IMR-90 (cell line): Measurements from ENCODE around the gene FUCA2. TPM values are rescaled to one million over a fixed set of nuclear protein-coding genes. Genes with fewer than 3 reads are reported as not detected.

ENCODE experiments used
- ATAC-seq: fragments of 200-7000 bp; cut with Tn5 transposase; 2 replicates; pipeline ENCODE4 v1.9.1; 2020; ENCODE audit warnings: low read depth, mild to moderate bottlenecking, moderate library complexity
- Bru-seq: library from RNA; stranded (reverse); fragments of 400-500 nt; gene quantifications from one replicate; lab custom pipeline; 2021; lab: Mats Ljungman, UMichigan
- BruChase-seq, 2 experiments: library from RNA; stranded (reverse); fragments of 400-500 nt; gene quantifications; one replicate each; lab custom pipeline; 2021; lab: Mats Ljungman, UMichigan
- BruUV-seq: library from RNA; stranded (reverse); fragments of 400-500 nt; replicated peaks from 2 replicates; lab custom pipeline; 2021; lab: Mats Ljungman, UMichigan
- CTCF ChIA-PET: fragments of 300-600 bp; formaldehyde crosslinking; extraction: SDS; loops from one replicate; lab custom pipeline; 2021; ENCODE audit warnings: antibody characterized with exemption; lab: Yijun Ruan, JAX
- POLR2A ChIA-PET: fragments of 300-600 bp; sonication (Branson Sonifier 250); formaldehyde crosslinking; loops from one replicate; lab custom pipeline; 2022; ENCODE audit warnings: antibody characterized with exemption; ENCODE audit not compliant: unreplicated experiment; lab: Charles Lee
- DNase-seq: peaks from one replicate; pipeline ENCODE4 v3.0.0; 2013
- H2AFZ ChIP-seq: replicated peaks from 2 replicates; pipeline ENCODE3; 2013; ENCODE audit warnings: low read length, mild to moderate bottlenecking; ENCODE audit not compliant: poor library complexity
- H2AK5ac ChIP-seq: 2 replicates; pipeline ENCODE4 v1.6.1; 2013; ENCODE audit warnings: low read depth, low read length, inconsistent platforms
- H2AK9ac ChIP-seq: replicated peaks from 2 replicates; pipeline ENCODE3; 2013; ENCODE audit warnings: mild to moderate bottlenecking, low read depth, low read length, moderate library complexity; ENCODE audit not compliant: poor library complexity
- H2BK120ac ChIP-seq: 2 replicates; pipeline ENCODE4 v1.6.1; 2013; ENCODE audit warnings: low read depth, low read length, inconsistent platforms
- H2BK15ac ChIP-seq: 3 replicates; pipeline ENCODE4 v1.6.1; 2013; ENCODE audit warnings: low read depth, low read length, inconsistent platforms
- H2BK20ac ChIP-seq: 2 replicates; pipeline ENCODE4 v1.6.1; 2013; ENCODE audit warnings: low read depth, mild to moderate bottlenecking, inconsistent platforms, low read length, moderate library complexity
- H2BK5ac ChIP-seq: 2 replicates; pipeline ENCODE4 v1.6.1; 2013; ENCODE audit warnings: mild to moderate bottlenecking, low read depth, low read length, inconsistent platforms; ENCODE audit not compliant: poor library complexity, severe bottlenecking
- H3K14ac ChIP-seq: replicated peaks from 2 replicates; pipeline ENCODE4 v1.6.1; 2013; ENCODE audit warnings: low read depth, low read length, inconsistent platforms
- H3K18ac ChIP-seq: 2 replicates; pipeline ENCODE4 v1.6.1; 2013; ENCODE audit warnings: low read depth, low read length, control low read depth
- H3K23ac ChIP-seq: 2 replicates; pipeline ENCODE4 v1.6.1; 2013; ENCODE audit warnings: low read depth, low read length, inconsistent platforms
- H3K27ac ChIP-seq: 2 replicates; pipeline ENCODE4 v1.5.1; 2013; ENCODE audit warnings: mild to moderate bottlenecking, control low read depth, low read length; ENCODE audit not compliant: insufficient read depth
- H3K27me3 ChIP-seq: 2 replicates; pipeline ENCODE4 v1.6.1; 2013; ENCODE audit warnings: low read length; ENCODE audit not compliant: control insufficient read depth, insufficient read depth
- H3K36me3 ChIP-seq: 2 replicates; pipeline ENCODE4 v1.6.1; 2013; ENCODE audit warnings: low read length, mixed read lengths; ENCODE audit not compliant: control insufficient read depth, insufficient read depth
- H3K4ac ChIP-seq: 2 replicates; pipeline ENCODE4 v1.6.1; 2013; ENCODE audit warnings: low read depth, low read length, inconsistent platforms
- H3K4me1 ChIP-seq: 2 replicates; pipeline ENCODE4 v1.6.1; 2013; ENCODE audit warnings: low read length, mixed read lengths; ENCODE audit not compliant: control insufficient read depth, insufficient read depth
- H3K4me2 ChIP-seq: 2 replicates; pipeline ENCODE4 v1.6.1; 2013; ENCODE audit warnings: low read depth, mild to moderate bottlenecking, control low read depth, low read length, moderate library complexity
- H3K4me3 ChIP-seq: 2 replicates; pipeline ENCODE4 v1.5.1; 2013; ENCODE audit warnings: low read depth, mild to moderate bottlenecking, control low read depth, low read length, moderate library complexity; ENCODE audit not compliant: insufficient read depth
- H3K56ac ChIP-seq: 2 replicates; pipeline ENCODE4 v1.6.1; 2013; ENCODE audit warnings: low read length, inconsistent platforms; ENCODE audit not compliant: insufficient read depth; ENCODE audit errors: extremely low read depth
- H3K79me1 ChIP-seq, 2 experiments: 2 replicates each; pipeline ENCODE4 v1.6.1; 2013; ENCODE audit warnings: low read length in 2 of 2, inconsistent platforms in 1 of 2, low read depth in 1 of 2
- H3K9ac ChIP-seq: 2 replicates; pipeline ENCODE4 v1.6.1; 2013; ENCODE audit warnings: low read depth, low read length, control low read depth
- H3K9me1 ChIP-seq: 2 replicates; pipeline ENCODE4 v1.6.1; 2013; ENCODE audit warnings: low read length, inconsistent platforms; ENCODE audit not compliant: insufficient read depth
- H3K9me3 ChIP-seq: 2 replicates; pipeline ENCODE4 v1.6.1; 2013; ENCODE audit warnings: low read length; ENCODE audit not compliant: control insufficient read depth, insufficient read depth
- H4K20me1 ChIP-seq: 2 replicates; pipeline ENCODE4 v1.6.1; 2013; ENCODE audit warnings: low read length, inconsistent platforms; ENCODE audit not compliant: insufficient read depth
- H4K5ac ChIP-seq: 2 replicates; pipeline ENCODE4 v1.6.1; 2013; ENCODE audit warnings: mild to moderate bottlenecking, low read depth, low read length, control low read depth
- H4K8ac ChIP-seq, 2 experiments: 2 replicates each; pipeline ENCODE4 v1.6.1; 2013; ENCODE audit warnings: low read depth in 2 of 2, low read length in 2 of 2, control low read depth in 1 of 2, inconsistent platforms in 1 of 2
- H4K91ac ChIP-seq: 2 replicates; pipeline ENCODE4 v1.6.1; 2013; ENCODE audit warnings: low read depth, low read length, inconsistent platforms; ENCODE audit not compliant: insufficient read depth
- BHLHE40 ChIP-seq: fragments of 150-350 bp; IDR thresholded peaks from 2 replicates; pipeline ENCODE4 v1.6.1; 2016; ENCODE audit warnings: mild to moderate bottlenecking, low read depth, low read length
- CHD1 ChIP-seq: IDR thresholded peaks from 2 replicates; pipeline ENCODE4 v1.6.1; 2012; ENCODE audit warnings: low read depth, low read length, improper control_type of control experiment
- CTCF ChIP-seq: conservative IDR thresholded peaks from 2 replicates; pipeline ENCODE4 v1.5.1; 2012; ENCODE audit warnings: mild to moderate bottlenecking, low read depth, low read length, improper control_type of control experiment
- FOS ChIP-seq: fragments of 150-350 bp; IDR thresholded peaks from 2 replicates; pipeline ENCODE4 v1.6.1; 2016; ENCODE audit warnings: low read depth, low read length
- MAFK ChIP-seq: IDR thresholded peaks from 2 replicates; pipeline ENCODE4 v1.6.1; 2012; ENCODE audit warnings: low read depth, low read length, improper control_type of control experiment
- MAZ ChIP-seq: IDR thresholded peaks from 2 replicates; pipeline ENCODE4 v1.6.1; 2012; ENCODE audit warnings: low read depth, mild to moderate bottlenecking, low read length, improper control_type of control experiment, moderate library complexity, borderline replicate concordance
- MXI1 ChIP-seq: IDR thresholded peaks from 2 replicates; pipeline ENCODE4 v1.6.1; 2012; ENCODE audit warnings: low read depth, mild to moderate bottlenecking, low read length, moderate library complexity, borderline replicate concordance
- POLR2A ChIP-seq: IDR thresholded peaks from 2 replicates; pipeline ENCODE4 v1.6.1; 2012; ENCODE audit warnings: mild to moderate bottlenecking, low read depth, low read length
- USF2 ChIP-seq: fragments of 150-350 bp; IDR thresholded peaks from 2 replicates; pipeline ENCODE4 v1.6.1; 2017; ENCODE audit warnings: mild to moderate bottlenecking, antibody characterized with exemption, low read length, low read depth
- WGBS, 2 experiments: methylation state at CpG; one replicate each; pipeline versions ENCODE4 v1.1.5 to v1.1.7; 2013; ENCODE audit warnings: missing lambda C conversion rate in 2 of 2; ENCODE audit not compliant: insufficient read length in 1 of 2; ENCODE audit errors: extremely low coverage in 2 of 2; 5-methylcytosine and 5-hydroxymethylcytosine counted together
- dilution Hi-C: fragments of 300-500 bp; cut with HindIII; formaldehyde crosslinking; loops from one replicate; pipeline ENCODE4 v1.14.3; 2018; ENCODE audit warnings: low sequenced_read_pairs; ENCODE audit not compliant: unreplicated experiment
- in situ Hi-C: fragments of 300-500 bp; cut with MboI; formaldehyde crosslinking; loops from 3 replicates; pipeline ENCODE4 v1.14.3; 2019; ENCODE audit warnings: low sequenced_read_pairs, inconsistent platforms, mixed read lengths
- intact Hi-C: fragments of 100-400 bp; cut with micrococcal nuclease; formaldehyde crosslinking; loops from 2 replicates; pipeline ENCODE4 v1.10.0; 2022
- long read RNA-seq: library from polyadenylated mRNA; unstranded; transcript quantifications from one replicate; pipeline ENCODE4 v2.0.0, GENCODE V29; 2021; ENCODE audit not compliant: unreplicated experiment
- polyA plus RNA-seq, 3 experiments: library from polyadenylated mRNA; depleted of rRNA; stranded (reverse); fragments of >200 nt; gene quantifications; 2 replicates each; pipeline ENCODE4 v1.2.3, GENCODE V29; 2012; ENCODE audit warnings: low replicate concordance in 1 of 3
- total RNA-seq: library from RNA; depleted of rRNA; stranded (reverse); fragments of >200 nt; gene quantifications from 2 replicates; pipeline ENCODE4 v1.2.3, GENCODE V29; 2012; rRNA removed

Gene FUCA2
- total RNA-seq, result 44.1 and 52.5 TPM in 2 replicates
- 37.8 and 47.4 TPM in 2 replicates for polyA plus RNA-seq (2012; rRNA removed)
- polyA plus RNA-seq (2012; cell fraction: cytosol; rRNA removed), result 41.6 and 46.4 TPM in 2 replicates
- polyA plus RNA-seq (2012; cell fraction: nucleus; rRNA removed; ENCODE audit: low replicate concordance), result 29.4 and 35.2 TPM in 2 replicates
- Bru-seq, nascent RNA, result percentile 80 among the genes with signal in this experiment
- BruChase-seq, experiment 1, labeled RNA remaining after a 6-hour chase, result percentile 73 among the genes with signal in this experiment
- BruChase-seq, experiment 2, labeled RNA remaining after a 2-hour chase, result percentile 63 among the genes with signal in this experiment
- long read RNA-seq, transcript FUCA2-201 (7 exons, 2,356 nt), result major isoform, 208 of 215 reads
- long read RNA-seq, partial matches to known transcripts, result 1 of 215 reads
- long read RNA-seq, other reads (novel, unspliced or antisense), result 6 of 215 reads

DNA sequence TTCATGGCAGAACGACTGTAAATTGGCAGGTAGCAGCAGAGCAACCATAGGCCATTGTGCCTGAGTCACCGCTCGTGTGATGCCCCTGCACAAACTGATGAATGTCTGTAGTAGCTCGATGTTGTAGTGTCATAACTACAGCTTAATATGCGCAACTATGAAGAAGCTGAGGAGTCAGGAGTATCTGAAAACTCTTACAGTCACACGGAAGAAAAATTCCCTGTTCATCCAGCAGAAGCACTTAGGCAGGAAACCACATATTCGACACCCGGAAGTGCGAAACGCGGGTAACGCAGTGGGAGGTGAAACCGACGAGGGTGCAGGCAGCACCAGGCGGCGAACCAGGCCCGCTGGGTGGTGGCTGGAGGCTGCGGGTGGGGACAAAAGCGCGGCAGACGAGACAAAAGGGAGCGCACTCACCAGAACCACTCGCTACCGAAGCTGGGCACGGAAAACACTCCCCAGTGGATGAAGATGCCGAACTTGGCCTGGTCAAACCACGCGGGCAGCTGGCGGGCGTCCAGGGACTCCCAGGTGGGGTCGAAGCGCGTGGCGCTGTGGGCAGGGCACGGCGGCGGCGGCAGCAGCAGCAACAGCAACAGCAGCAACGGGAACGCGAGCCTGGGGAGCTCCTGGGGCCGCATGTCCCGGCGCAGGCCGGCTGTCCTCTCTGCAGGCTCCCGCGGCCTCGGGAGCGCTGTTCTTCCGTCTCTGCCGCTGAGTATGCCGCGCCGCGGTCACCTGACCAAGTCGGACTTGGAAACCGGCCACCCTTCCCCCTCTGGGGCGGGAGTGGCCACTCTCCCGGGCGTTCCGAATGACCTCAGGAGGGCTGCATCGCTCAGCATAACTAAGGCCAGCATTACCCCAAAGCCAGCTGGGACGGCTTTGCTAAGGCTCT, at the start of gene FUCA2:
TSS of gene FUCA2 (minus strand) at position 730 of the 901 bp plus-strand sequence. CDS start at position 644, 86 bp downstream.
- Histone ChIP-seq H2AK9ac (peak within 1 kb of the TSS; percentile 87), H2BK20ac (no peak within 1 kb of the TSS; the same call in 1 of the 2 replicates), H3K56ac (peak within 1 kb of the TSS; percentile 61), H2AFZ (peak within 1 kb of the TSS; percentile 95), H2AK5ac (peak within 1 kb of the TSS; percentile 81), H3K9ac (peak within 1 kb of the TSS; percentile 84), H4K20me1 (no peaks in the 10 kb centered on the region), H3K9me1 (peaks cover 10% of the 10 kb centered on the region; the same call in 1 of the 2 replicates), H3K9me3 (no peaks in the 10 kb centered on the region), H3K4me3 (peak within 1 kb of the TSS; percentile 54), H3K14ac (peak within 1 kb of the TSS; percentile 92), H4K8ac (peak within 1 kb of the TSS; percentile 78 to 79), H2BK15ac (peak within 1 kb of the TSS; percentile 47; the same call in 2 of the 3 replicates), H3K4me2 (peak within 1 kb of the TSS; percentile 98), H3K23ac (peak within 1 kb of the TSS; percentile 76), H3K18ac (peak within 1 kb of the TSS; percentile 33), H3K27me3 (peaks cover 4% of the 10 kb centered on the region; the same call in 1 of the 2 replicates), H3K79me1 (peaks cover 17 to 41% of the 10 kb centered on the region in 2 experiments), H3K36me3 (peaks cover 4% of the 10 kb centered on the region), H3K4me1 (peaks cover 7% of the 10 kb centered on the region), H3K27ac (peak within 1 kb of the TSS; percentile 85), H2BK120ac (peak within 1 kb of the TSS; percentile 36), H3K4ac (peak within 1 kb of the TSS; percentile 80), H4K5ac (peak within 1 kb of the TSS; percentile 92), H4K91ac (peak within 1 kb of the TSS; percentile 79), H2BK5ac (peak within 1 kb of the TSS; percentile 31)
- peak; percentile 87 for DNase-seq
- intact Hi-C loops (no loop called here), in situ Hi-C loops (no loop called here), dilution Hi-C loops (no loop called here)
- ATAC-seq, result peak; percentile 90
- TF ChIP-seq POLR2A (peak; percentile 78), MAFK (peak; percentile 29; the same call in 1 of the 2 replicates), CTCF (0 out of 2 replicates have a peak, but pooled peaks have one; percentile 4), FOS (no peak), MXI1 (peak; percentile 63; the same call in 1 of the 2 replicates), MAZ (peak; percentile 36; the same call in 1 of the 2 replicates), USF2 (peak; percentile 88), BHLHE40 (no peak; the same call in 1 of the 2 replicates), CHD1 (0 out of 2 replicates have a peak, but pooled peaks have one; percentile 65)
- CTCF ChIA-PET, result interaction anchor here (1.0 kb wide), 1 partner anchor 10 kb away, joined by 3 read pairs; no protein-coding TSS in a partner anchor
- BruUV-seq, result TSS peak; percentile 44
- 3% methylated on average over 24 of the region's 63 CpGs; no CpG with 5 or more reads in 1 of the 2 experiments for WGBS, 2 experiments
- POLR2A ChIA-PET, result interaction anchor here (0.5 kb wide), 1 partner anchor 35 kb away, joined by 4 read pairs; no protein-coding TSS in a partner anchor
